H1 (cell line): ENCODE data around the gene ZNF765. TPM values are rescaled to one million over a fixed set of nuclear protein-coding genes. Genes with fewer than 3 reads are reported as not detected.
"Not testable (repeated sequence)": the region's sequence is repeated elsewhere in the genome, so short reads cannot be mapped to it uniquely, and the experiment has no call there.

Experiments
- CTCF ChIA-PET: fragments of 300-600 bp; sonication (Branson Sonifier 250); formaldehyde crosslinking; loops from one replicate; lab custom pipeline; 2021; ENCODE audit not compliant: partially characterized antibody; lab: Charles Lee
- POLR2A ChIA-PET: fragments of 300-600 bp; sonication (Branson Sonifier 250); formaldehyde crosslinking; loops from one replicate; lab custom pipeline; 2021; ENCODE audit warnings: inconsistent platforms; ENCODE audit not compliant: partially characterized antibody; lab: Charles Lee
- DNase-seq, 2 experiments: peaks; one replicate each; pipeline versions ENCODE4 v3.0.0 to v3.0.0-alpha.2; 2010 to 2022; ENCODE audit warnings: low spot score in 2 of 2, low read depth in 1 of 2, mixed read lengths in 1 of 2
- FAIRE-seq: peaks from 2 replicates; lab custom pipeline; 2011; peaks lifted over from hg19 to GRCh38; lab: Jason Lieb, UNC
- H2AFZ ChIP-seq: 2 replicates; pipeline ENCODE4 v1.8.1; 2012; ENCODE audit warnings: low read length, inconsistent platforms
- H2AK5ac ChIP-seq: 2 replicates; pipeline ENCODE4 v1.6.1; 2013; ENCODE audit warnings: low read depth, low read length
- H2BK120ac ChIP-seq: replicated peaks from 2 replicates; pipeline ENCODE3; 2013; ENCODE audit warnings: low read depth, low read length, inconsistent platforms
- H2BK12ac ChIP-seq: 2 replicates; pipeline ENCODE4 v1.6.1; 2013; ENCODE audit warnings: low read depth, low read length
- H2BK15ac ChIP-seq: 2 replicates; pipeline ENCODE4 v1.6.1; 2013; ENCODE audit warnings: low read length
- H2BK20ac ChIP-seq: 2 replicates; pipeline ENCODE4 v1.6.1; 2013; ENCODE audit warnings: low read length
- H2BK5ac ChIP-seq: 2 replicates; pipeline ENCODE4 v1.6.1; 2013; ENCODE audit warnings: low read depth, low read length
- H3K14ac ChIP-seq: 2 replicates; pipeline ENCODE4 v1.6.1; 2013; ENCODE audit warnings: inconsistent platforms; ENCODE audit not compliant: insufficient read length
- H3K18ac ChIP-seq: 2 replicates; pipeline ENCODE4 v1.6.1; 2013; ENCODE audit warnings: low read length; ENCODE audit errors: extremely low read depth
- H3K23ac ChIP-seq: 2 replicates; pipeline ENCODE4 v1.6.1; 2013; ENCODE audit warnings: inconsistent platforms; ENCODE audit not compliant: insufficient read length
- H3K23me2 ChIP-seq: 2 replicates; pipeline ENCODE4 v1.6.1; 2013; ENCODE audit warnings: low read depth, low read length
- H3K27ac ChIP-seq: 2 replicates; pipeline ENCODE4 v1.6.1; 2011; ENCODE audit warnings: low read depth, low read length, inconsistent platforms
- H3K27me3 ChIP-seq, 4 experiments: replicated peaks in 1 of 4; 1 replicate in 1 of 4; 2 replicates in 3 of 4; pipeline versions ENCODE4 v1.6.1 to v1.8.1; 2011 to 2013; ENCODE audit warnings: low read length in 3 of 4, mild to moderate bottlenecking in 3 of 4, inconsistent platforms in 2 of 4, mixed read lengths in 2 of 4, moderate library complexity in 1 of 4; ENCODE audit not compliant: control insufficient read depth in 3 of 4, insufficient read depth in 3 of 4; ENCODE audit errors: extremely low read depth in 1 of 4
- H3K36me3 ChIP-seq, 4 experiments: 2 replicates each; pipeline versions ENCODE4 v1.6.1 to v1.8.1; 2011 to 2013; ENCODE audit warnings: mild to moderate bottlenecking in 4 of 4, low read length in 3 of 4, moderate library complexity in 2 of 4, control low read depth in 1 of 4, inconsistent platforms in 1 of 4; ENCODE audit not compliant: insufficient read depth in 4 of 4, control insufficient read depth in 2 of 4
- H3K4ac ChIP-seq: replicated peaks from 2 replicates; pipeline ENCODE3; 2013; ENCODE audit warnings: low read length, low read depth, mixed read lengths, inconsistent platforms; ENCODE audit not compliant: insufficient read length
- H3K4me1 ChIP-seq, 4 experiments: replicated peaks in 1 of 4; 1 replicate in 1 of 4; 2 replicates in 3 of 4; pipeline versions ENCODE4 v1.6.1 to v1.8.1; 2011 to 2013; ENCODE audit warnings: low read length in 3 of 4, inconsistent platforms in 2 of 4, mixed read lengths in 1 of 4; ENCODE audit not compliant: insufficient read depth in 4 of 4, control insufficient read depth in 3 of 4
- H3K4me2 ChIP-seq, 2 experiments: 2 replicates each; pipeline versions ENCODE4 v1.6.1 to v1.8.1; 2011 to 2013; ENCODE audit warnings: low read depth in 2 of 2, low read length in 2 of 2, control low read depth in 1 of 2, inconsistent platforms in 1 of 2, mild to moderate bottlenecking in 1 of 2; ENCODE audit not compliant: insufficient read depth in 1 of 2
- H3K4me3 ChIP-seq, 4 experiments: fragments of 200-600, 300-600 bp in 1 of 4; sonication (generic), shearing (Covaris generic), sonication (Bioruptor Twin) in 1 of 4; 2 replicates each; pipeline versions ENCODE4 v1.5.1 to v1.8.1; 2011 to 2016; ENCODE audit warnings: low read length in 4 of 4, low read depth in 3 of 4, control low read depth in 2 of 4, inconsistent platforms in 2 of 4, mild to moderate bottlenecking in 2 of 4, mixed read lengths in 1 of 4, moderate library complexity in 1 of 4; ENCODE audit not compliant: insufficient read depth in 2 of 4; ENCODE audit errors: extremely low read depth in 1 of 4
- H3K56ac ChIP-seq: replicated peaks from 2 replicates; pipeline ENCODE3; 2013; ENCODE audit warnings: low read depth, mild to moderate bottlenecking, mixed read lengths, low read length, inconsistent platforms; ENCODE audit not compliant: insufficient read length
- H3K79me1 ChIP-seq: 2 replicates; pipeline ENCODE4 v1.6.1; 2013; ENCODE audit warnings: low read depth, low read length, control low read depth
- H3K79me2 ChIP-seq, 2 experiments: 2 replicates each; pipeline versions ENCODE4 v1.6.1 to v1.8.1; 2012 to 2013; ENCODE audit warnings: low read length in 2 of 2, mild to moderate bottlenecking in 2 of 2, inconsistent platforms in 1 of 2; ENCODE audit not compliant: insufficient read depth in 2 of 2, control insufficient read depth in 1 of 2
- H3K9ac ChIP-seq, 4 experiments: replicated peaks in 1 of 4; 1 replicate in 1 of 4; 2 replicates in 3 of 4; pipeline versions ENCODE4 v1.6.1 to v1.8.1; 2011 to 2013; ENCODE audit warnings: low read depth in 3 of 4, low read length in 3 of 4, control low read depth in 2 of 4, mild to moderate bottlenecking in 2 of 4, moderate library complexity in 2 of 4, inconsistent platforms in 1 of 4; ENCODE audit errors: extremely low read depth in 1 of 4
- H3K9me3 ChIP-seq, 2 experiments: 2 replicates each; pipeline versions ENCODE4 v1.6.1 to v1.8.1; 2012 to 2013; ENCODE audit warnings: mild to moderate bottlenecking in 2 of 2, moderate library complexity in 2 of 2, control low read depth in 1 of 2, inconsistent platforms in 1 of 2, low read depth in 1 of 2, low read length in 1 of 2, mixed read lengths in 1 of 2; ENCODE audit not compliant: insufficient read depth in 2 of 2
- H4K20me1 ChIP-seq, 2 experiments: replicated peaks in 1 of 2; 2 replicates each; pipeline versions ENCODE3 to v1.8.1; 2011 to 2013; ENCODE audit warnings: inconsistent platforms in 2 of 2, low read length in 2 of 2, mild to moderate bottlenecking in 1 of 2; ENCODE audit not compliant: insufficient read depth in 2 of 2, control insufficient read depth in 1 of 2
- H4K5ac ChIP-seq: 2 replicates; pipeline ENCODE4 v1.6.1; 2013; ENCODE audit warnings: low read length, low read depth, mixed read lengths, inconsistent platforms; ENCODE audit not compliant: insufficient read length
- H4K8ac ChIP-seq: 2 replicates; pipeline ENCODE4 v1.8.0; 2013; ENCODE audit warnings: mild to moderate bottlenecking, moderate library complexity, low read length, inconsistent platforms; ENCODE audit not compliant: insufficient read depth; ENCODE audit errors: extremely low read depth
- H4K91ac ChIP-seq: replicated peaks from 2 replicates; pipeline ENCODE3; 2013; ENCODE audit warnings: low read length, mixed read lengths, inconsistent platforms; ENCODE audit not compliant: insufficient read length
- BACH1 ChIP-seq: IDR thresholded peaks from 2 replicates; pipeline ENCODE4 v1.6.1; 2012; ENCODE audit warnings: low read length, improper control_type of control experiment
- GABPA ChIP-seq: IDR thresholded peaks from 2 replicates; pipeline ENCODE4 v1.6.1; 2011; ENCODE audit warnings: mild to moderate bottlenecking, low read length, moderate library complexity, borderline replicate concordance; ENCODE audit not compliant: insufficient read depth
- HDAC2 ChIP-seq, 2 experiments: fragments of 300-600 bp in 1 of 2; sonication (generic) in 1 of 2; IDR thresholded peaks; 2 replicates each; pipeline ENCODE4 v1.6.1; 2011 to 2012; ENCODE audit warnings: low read depth in 2 of 2, low read length in 2 of 2, mild to moderate bottlenecking in 2 of 2, moderate library complexity in 2 of 2, borderline replicate concordance in 1 of 2, inconsistent platforms in 1 of 2
- MAFK ChIP-seq: IDR thresholded peaks from 2 replicates; pipeline ENCODE4 v1.6.1; 2012; ENCODE audit warnings: low read depth, mild to moderate bottlenecking, improper control_type of control experiment, low read length
- PHF8 ChIP-seq: fragments of 200-600 bp; sonication (generic); conservative IDR thresholded peaks from 2 replicates; pipeline ENCODE4 v1.7.1; 2012; ENCODE audit warnings: low read depth, mild to moderate bottlenecking, inconsistent platforms, low read length, moderate library complexity
- POLR2A ChIP-seq, 2 experiments: IDR thresholded peaks; 1 replicate in 1 of 2; 2 replicates in 1 of 2; pipeline ENCODE4 v1.6.1; 2011; ENCODE audit warnings: low read depth in 2 of 2, low read length in 2 of 2, mild to moderate bottlenecking in 2 of 2; ENCODE audit errors: control extremely low read depth in 1 of 2
- RBBP5 ChIP-seq: IDR thresholded peaks from 2 replicates; pipeline ENCODE4 v1.7.1; 2012; ENCODE audit warnings: low read depth, mild to moderate bottlenecking, inconsistent platforms, low read length, moderate library complexity, borderline replicate concordance
- SP4 ChIP-seq: IDR thresholded peaks from 2 replicates; pipeline ENCODE4 v1.6.1; 2012; ENCODE audit warnings: low read length, inconsistent platforms
- WGBS, 2 experiments: shearing (Covaris generic) in 1 of 2; methylation state at CpG; one replicate each; pipeline versions ENCODE4 v1.1.6 to v1.1.7; 2013 to 2015; ENCODE audit warnings: low lambda C conversion rate in 2 of 2, mixed read lengths in 2 of 2, inconsistent platforms in 1 of 2, low coverage in 1 of 2, missing lambda C conversion rate in 1 of 2; ENCODE audit not compliant: insufficient replicate concordance in 2 of 2, insufficient coverage in 1 of 2, insufficient read length in 1 of 2; ENCODE audit errors: extremely low coverage in 1 of 2, missing lambda C conversion rate in 1 of 2; 5-methylcytosine and 5-hydroxymethylcytosine counted together
- polyA plus RNA-seq, 7 experiments: library from polyadenylated mRNA; depleted of rRNA in 3 of 7; stranded (reverse) in 5 of 7; unstranded in 2 of 7; fragments of >200 nt in 5 of 7; fragments of 200-250 nt in 2 of 7; gene quantifications; 1 replicate in 5 of 7; 2 replicates in 1 of 7; 4 replicates in 1 of 7; pipeline versions ENCODE4 v1.2.1 to v1.2.3, GENCODE V29; 2011 to 2013; ENCODE audit warnings: missing spikeins in 2 of 7, mixed read lengths in 2 of 7
- total RNA-seq: library from RNA; stranded (reverse); fragmentation: NEBNext Ultra II Directional; extraction: Animal tissue kit (Norgen Biotek cat#: 25700); gene quantifications from 2 replicates; pipeline ENCODE4 v1.2.1, GENCODE V29; 2021

ZNF765 gene
- total and polyA plus RNA-seq, 2 of the 8 experiments (the other 6 are each of a cell fraction or from before 2014, with no cell fraction given) = 4.5 to 22.3 TPM

DNA sequence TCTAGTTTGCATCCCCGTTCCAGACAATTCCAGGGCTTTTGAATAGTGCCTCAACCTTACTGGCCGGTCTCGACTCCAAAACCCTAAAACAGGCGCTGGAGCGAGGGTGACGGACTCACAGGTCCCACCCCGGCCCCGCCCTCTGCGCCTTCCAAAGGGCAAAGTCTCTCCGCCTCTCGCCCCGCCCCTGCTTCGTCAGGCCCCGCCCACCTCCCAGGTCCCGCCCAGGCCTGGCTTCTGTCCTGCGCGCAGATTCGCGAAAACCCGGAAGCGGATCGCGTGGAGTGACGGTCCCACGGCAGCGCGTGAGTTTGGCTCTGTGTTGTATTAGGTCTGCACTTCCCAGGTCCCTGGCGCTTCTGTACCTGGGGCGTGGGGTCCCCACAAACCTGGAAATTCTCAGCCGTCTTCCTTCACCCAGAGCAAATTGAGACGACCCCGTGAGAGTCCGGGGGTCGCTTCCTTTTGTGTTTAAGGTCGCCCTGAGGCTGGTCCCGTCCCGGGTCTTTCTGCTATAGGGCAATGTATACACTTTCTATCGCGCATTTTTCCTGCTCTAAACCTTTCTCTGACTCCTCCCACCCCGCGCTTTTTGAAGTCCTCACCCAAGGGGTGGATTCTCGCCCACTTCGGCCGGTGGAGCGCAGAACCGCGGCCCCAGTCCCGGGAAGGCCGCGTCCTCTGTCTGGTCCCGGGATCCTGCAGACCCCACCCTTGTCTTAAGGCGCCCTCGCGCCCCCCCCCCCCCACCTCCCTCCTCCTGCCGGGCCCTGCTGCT, 72.7 kb downstream of the ZNF765 start, which contains the start of gene ZNF813 (continued):
- TF ChIP-seq RBBP5 (peak; percentile 60; the same call in 1 of the 2 replicates), SP4 (0 out of 2 replicates have a peak, but pooled peaks have one; percentile 56), MAFK (no peak), HDAC2 (IDR thresholded peaks at IDR 0.05; ENCODE audit: borderline replicate concordance in 1 of 2, low read depth in 2 of 2, low read length in 2 of 2) (0 out of 4 replicates have a peak, but pooled peaks have one; percentile 17 to 52), POLR2A (IDR thresholded peaks at IDR 0.05; ENCODE audit: control extremely low read depth in 1 of 2, low read depth in 2 of 2, low read length in 2 of 2) (peak in 1 of 2 experiments; percentile 39; a peak in 1 of 3 replicates), BACH1 (peak; percentile 82), GABPA (no peak), PHF8 (peak; percentile 56)

DNA sequence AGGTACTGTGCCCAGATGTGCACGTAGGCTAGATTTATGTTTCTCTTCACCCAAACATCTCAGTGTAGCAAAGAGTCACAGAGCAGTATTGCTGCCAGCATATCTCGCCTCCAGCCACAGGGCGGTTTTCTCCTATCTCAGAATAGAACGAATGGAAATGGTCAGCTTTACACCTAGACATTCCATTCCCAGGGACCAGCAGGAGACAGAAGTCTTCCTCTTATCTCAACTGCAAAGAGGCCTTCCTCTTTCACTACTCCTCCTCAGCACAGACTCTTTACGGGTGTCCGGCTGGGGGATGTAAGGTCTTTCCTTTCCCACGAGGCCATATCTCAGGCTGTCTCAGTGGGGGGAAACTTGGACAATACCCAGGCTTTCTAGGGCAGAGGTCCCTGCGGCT, 73.7 kb downstream of the ZNF765 start:
- FAIRE-seq, H2BK5ac ChIP-seq, H2AFZ ChIP-seq, H2AK5ac ChIP-seq, H2BK120ac ChIP-seq, H3K18ac ChIP-seq, DNase-seq, H3K9me3 ChIP-seq, H4K5ac ChIP-seq, H3K56ac ChIP-seq, H3K4me1 ChIP-seq, H3K4ac ChIP-seq, CTCF ChIA-PET, H3K36me3 ChIP-seq, H3K27me3 ChIP-seq, H2BK12ac ChIP-seq, H3K79me1 ChIP-seq, H3K14ac ChIP-seq, H2BK20ac ChIP-seq, H4K20me1 ChIP-seq, H2BK15ac ChIP-seq, H3K23ac ChIP-seq, H4K8ac ChIP-seq, H4K91ac ChIP-seq, H3K23me2 ChIP-seq, H3K27ac ChIP-seq: not testable (repeated sequence)
- Histone ChIP-seq H3K4me2 (peak overlapping the region; percentile 76 to 83), H3K9ac (peak overlapping the region in 1 of 4 experiments; percentile 43; a peak in 2 of 7 replicates), H3K79me2 (peaks cover 0 to 27% of the 10 kb centered on the region in 2 experiments; a peak in 2 of 4 replicates), H3K4me3 (peak overlapping the region; percentile 68 to 99 (median 92); a peak in 7 of 8 replicates)
- 32% methylated on average over 8 of the region's 8 CpGs; no CpG with 5 or more reads in 1 of the 2 experiments for WGBS, 2 experiments
- POLR2A ChIA-PET = interaction anchor here (0.7 kb wide), 1 partner anchor 17 kb away, joined by 4 read pairs; no protein-coding TSS in a partner anchor
